Caki2 (cell line): ENCODE data around the gene CTSW. TPM values are rescaled to one million over a fixed set of nuclear protein-coding genes. Genes with fewer than 3 reads are reported as not detected.
"Not testable (repeated sequence)": the region's sequence is repeated elsewhere in the genome, so short reads cannot be mapped to it uniquely, and the experiment has no call there.

Source experiments
- DNase-seq: peaks from one replicate; pipeline ENCODE4 v3.0.0-alpha.2; 2015; ENCODE audit warnings: low read depth
- in situ Hi-C: cut with HindIII; loops from 2 replicates; pipeline ENCODE4 v1.10.0; 2016; ENCODE audit warnings: low sequenced_read_pairs, low pct_unique_long_range_greater_than_20kb, mixed read lengths
- total RNA-seq: library from RNA; depleted of rRNA; stranded (reverse); fragments of >200 nt; shearing (Covaris generic); gene quantifications from 2 replicates; pipeline ENCODE4 v1.2.3, GENCODE V29; 2014; ENCODE audit warnings: low replicate concordance

The CTSW gene
- total RNA-seq, 1 experiment from 2014 or later, result not detected

GRCh38 chr11:65880844-65881421 lies 1.3 kb downstream of the CTSW start:
- DNase-seq, result no peak
- in situ Hi-C loops, result no loop called here

DNA sequence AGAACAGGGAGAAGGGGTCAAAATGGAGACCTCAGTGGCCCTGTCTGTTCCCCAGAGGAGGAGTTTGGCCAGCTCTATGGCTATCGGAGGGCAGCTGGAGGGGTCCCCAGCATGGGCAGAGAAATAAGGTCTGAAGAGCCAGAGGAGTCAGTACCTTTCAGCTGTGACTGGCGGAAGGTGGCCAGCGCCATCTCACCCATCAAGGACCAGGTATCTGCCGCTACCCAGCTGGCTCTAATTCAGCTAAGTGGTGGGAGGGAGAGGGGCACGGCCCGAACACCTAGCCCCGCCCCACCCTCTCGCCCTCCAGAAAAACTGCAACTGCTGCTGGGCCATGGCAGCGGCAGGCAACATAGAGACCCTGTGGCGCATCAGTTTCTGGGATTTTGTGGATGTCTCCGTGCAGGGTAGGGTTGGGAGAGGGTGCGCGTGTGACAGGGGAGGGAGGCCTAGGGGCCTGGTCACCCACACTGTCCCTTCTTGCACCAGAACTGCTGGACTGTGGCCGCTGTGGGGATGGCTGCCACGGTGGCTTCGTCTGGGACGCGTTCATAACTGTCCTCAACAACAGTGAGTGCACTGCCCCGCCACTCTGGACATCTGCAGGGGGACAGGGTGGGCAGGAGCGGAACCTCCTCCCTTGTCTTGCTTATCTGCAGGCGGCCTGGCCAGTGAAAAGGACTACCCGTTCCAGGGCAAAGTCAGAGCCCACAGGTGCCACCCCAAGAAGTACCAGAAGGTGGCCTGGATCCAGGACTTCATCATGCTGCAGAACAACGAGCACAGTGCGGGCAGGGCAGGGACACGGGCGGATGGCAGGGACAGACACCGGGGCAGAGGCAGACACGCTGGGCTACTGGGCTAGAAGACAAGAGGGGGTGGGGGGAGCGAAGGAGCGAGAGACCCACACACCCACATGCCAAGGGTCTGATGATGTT lies 2.8 kb downstream of the CTSW start:
- in situ Hi-C loops, result no loop called here
- no peak for DNase-seq

- in situ Hi-C loops, result no loop called here
- no peak for DNase-seq
Observed at GRCh38 chr11:65883058-65883761, 3.6 kb downstream of the CTSW start.

- in situ Hi-C loops, result no loop called here
- DNase-seq, result no peak
Observed at GRCh38 chr11:65883786-65884715, 4.4 kb downstream of the CTSW start.

DNA sequence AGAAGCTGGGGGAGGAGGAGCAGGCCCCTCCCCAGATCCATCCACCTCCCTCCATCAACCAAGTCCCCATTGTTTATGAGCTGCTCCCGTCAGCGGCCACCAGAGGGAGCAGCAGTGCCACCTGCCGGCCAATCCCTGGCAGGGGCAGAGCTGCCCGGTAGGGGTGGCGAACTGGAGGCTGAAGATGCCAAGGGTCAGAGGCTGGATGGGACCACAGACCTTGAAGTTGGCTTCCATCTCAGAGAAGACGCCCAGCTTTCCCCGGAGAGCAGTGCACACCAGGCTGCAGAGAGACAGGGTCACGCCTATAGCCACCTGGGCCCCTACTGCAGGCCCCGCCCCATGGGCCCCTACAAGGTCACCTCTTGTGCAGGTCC lies 5.1 kb downstream of the CTSW start:
- DNase-seq, result peak; percentile 58

DNA sequence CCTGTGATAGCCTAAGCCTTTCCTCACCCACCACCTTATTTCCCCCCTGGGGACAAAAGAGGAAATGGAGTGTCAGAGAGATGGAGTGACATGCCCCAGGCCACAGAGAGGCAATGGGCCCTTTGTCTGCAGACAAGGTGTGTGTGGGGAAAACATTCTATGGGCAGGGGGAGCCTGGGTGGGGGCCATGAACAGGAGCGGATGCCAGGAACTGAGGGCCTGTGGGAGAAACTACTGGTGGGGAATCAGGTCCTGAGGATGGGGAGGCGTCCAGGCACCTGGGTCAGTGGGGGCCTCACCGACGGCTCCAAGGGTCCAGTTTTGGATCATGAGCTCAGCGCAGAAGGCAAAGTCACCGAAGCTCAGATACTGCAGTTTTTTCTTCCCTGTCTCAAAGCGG lies 5.6 kb downstream of the CTSW start:
- in situ Hi-C loops, result no loop called here
- no peak for DNase-seq

More for the DNA sequence above, 5.1 kb downstream of the CTSW start:
- in situ Hi-C loops, result no loop called here

- no peak for DNase-seq
- in situ Hi-C loops, result no loop called here
Observed at GRCh38 chr11:65885808-65886536, 6.3 kb downstream of the CTSW start.

GRCh38 chr11:65886826-65887722 lies 7.4 kb downstream of the CTSW start:
- in situ Hi-C loops, result no loop called here
- no peak for DNase-seq

- in situ Hi-C loops, result no loop called here
Observed at GRCh38 chr11:65887723-65888162, 8.1 kb downstream of the CTSW start.

GRCh38 chr11:65888163-65888814 lies 8.7 kb downstream of the CTSW start, which contains the start of gene FIBP:
FIBP (minus strand) TSS chr11:65888471; CDS start chr11:65888418, 53 bp downstream.
- DNase-seq, result peak; percentile 92
- in situ Hi-C loops, result no loop called here

More at GRCh38 chr11:65887723-65888162, 8.1 kb downstream of the CTSW start:
- DNase-seq, result no peak

GRCh38 chr11:65890324-65891218 lies 10.9 kb downstream of the CTSW start, which contains the start of gene CCDC85B:
CCDC85B (plus strand) TSS chr11:65890673; CDS start chr11:65890784, 111 bp downstream.
- DNase-seq, result peak; percentile 91
- in situ Hi-C loops, result no loop called here

GRCh38 chr11:65891219-65892136 lies 11.8 kb downstream of the CTSW start:
- in situ Hi-C loops, result no loop called here
- peak; percentile 73 for DNase-seq

DNA sequence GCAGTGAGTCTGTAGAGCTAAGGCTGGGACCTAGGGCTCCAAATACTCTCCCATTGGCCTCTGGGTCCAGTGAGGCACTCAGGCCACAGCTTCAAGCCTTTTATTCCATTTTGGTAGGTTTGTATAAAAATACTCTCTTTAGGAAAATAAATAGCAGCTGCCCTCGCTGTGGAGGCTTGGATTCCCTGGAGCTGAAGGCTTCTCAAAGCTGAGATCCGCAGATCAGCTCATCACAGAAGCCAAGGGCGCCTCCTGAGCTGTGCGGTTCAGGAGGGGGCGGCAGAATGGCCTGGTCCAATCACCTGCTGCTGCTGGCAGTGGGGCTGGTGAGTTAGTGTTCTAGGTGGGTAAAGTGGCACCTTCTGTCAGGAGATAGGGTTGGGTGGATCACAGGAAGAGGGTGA lies 12.5 kb downstream of the CTSW start:
- in situ Hi-C loops, DNase-seq: not testable (repeated sequence)
